ENCODE results near the gene MMRN1.

DNA sequence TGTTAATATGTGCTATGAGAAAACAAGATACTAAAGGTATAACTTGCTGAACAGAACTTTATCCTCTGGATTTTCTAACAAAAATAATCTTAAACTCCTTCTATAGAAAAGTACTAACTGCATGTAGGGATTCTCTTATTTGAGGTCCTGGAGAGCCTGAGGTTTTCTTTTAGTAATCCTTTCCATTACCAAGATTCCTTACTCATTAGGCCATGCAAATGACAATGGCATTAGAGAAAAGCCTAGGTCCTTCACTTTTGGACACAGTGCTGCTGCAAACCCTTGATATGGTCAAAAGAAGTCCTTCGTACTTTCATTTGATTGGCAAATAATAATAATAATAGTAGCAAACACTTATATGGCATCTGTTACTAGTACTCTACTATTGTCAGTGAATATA, 3.2 kb downstream of the MMRN1 start:
- no peak for TF ChIP-seq STAT1 (IDR thresholded peaks at IDR 0.05; ENCODE audit: unreplicated experiment)
- TF ChIP-seq CTCF (conservative IDR thresholded peaks at IDR 0.05; ENCODE audit: low read depth in 2 of 2), result no peak
- TF ChIP-seq REST (IDR thresholded peaks at IDR 0.05; ENCODE audit: unreplicated experiment), result no peak
- no peak for TF ChIP-seq EZH2 (IDR thresholded peaks at IDR 0.05; ENCODE audit: low read depth, unreplicated experiment)
- TF ChIP-seq ZNF331 (CRISPR knock-in tag; IDR thresholded peaks at IDR 0.05; ENCODE audit: low read depth), result no peak
- TF ChIP-seq CREB1 (CRISPR knock-in tag; IDR thresholded peaks at IDR 0.05; ENCODE audit: low read depth), result no peak
- no peak for TF ChIP-seq EZH2phosphoT487 (IDR thresholded peaks at IDR 0.05; ENCODE audit: unreplicated experiment)
- no peak for TF ChIP-seq POLR2AphosphoS5 (IDR thresholded peaks at IDR 0.05; ENCODE audit: low read depth)
- no peak for TF ChIP-seq ETS1 (IDR thresholded peaks at IDR 0.05)

Data from GM23338 (cell line).